GM06990 (cell line): ENCODE measurements around the gene KRI1.

Experiments used
- DNase-seq: peaks from one replicate; pipeline ENCODE4 v3.0.0-alpha.2; 2011; ENCODE audit not compliant: insufficient read length; ENCODE audit errors: extremely low read depth
- H3K27me3 ChIP-seq: replicated peaks from 2 replicates; pipeline ENCODE4 v1.6.0; 2011; ENCODE audit warnings: low read length; ENCODE audit not compliant: control insufficient read depth, insufficient read depth
- H3K36me3 ChIP-seq: 2 replicates; pipeline ENCODE4 v1.5.1; 2011; ENCODE audit warnings: low read length; ENCODE audit not compliant: control insufficient read depth, insufficient read depth
- H3K4me3 ChIP-seq: replicated peaks from 2 replicates; pipeline ENCODE4 v1.5.1; 2011; ENCODE audit warnings: low read depth, mild to moderate bottlenecking, control low read depth, low read length
- CTCF ChIP-seq: IDR thresholded peaks from 2 replicates; pipeline ENCODE4 v1.5.1; 2011; ENCODE audit warnings: low read length, control low read depth, mild to moderate bottlenecking, inconsistent platforms; ENCODE audit not compliant: insufficient read depth, poor library complexity, severe bottlenecking

Gene KRI1

GRCh38 chr19:10565028-10565566 lies 713 bp downstream of the KRI1 start:
- no peaks in the 10 kb centered on the region for H3K27me3 ChIP-seq
- TF ChIP-seq CTCF: peak; percentile 55
- H3K36me3 ChIP-seq: peaks cover 6% of the 10 kb centered on the region
- peak overlapping the region; percentile 95 for H3K4me3 ChIP-seq
- peak; percentile 69 for DNase-seq

- no peak for TF ChIP-seq CTCF
- no peak for DNase-seq
- Histone ChIP-seq H3K27me3 (no peaks in the 10 kb centered on the region), H3K36me3 (peaks cover 18% of the 10 kb centered on the region), H3K4me3 (no peak overlapping the region)
Measured at GRCh38 chr19:10562609-10563008, 3.2 kb downstream of the KRI1 start.

- no peak for TF ChIP-seq CTCF
- Histone ChIP-seq H3K27me3 (no peaks in the 10 kb centered on the region), H3K36me3 (peaks cover 28% of the 10 kb centered on the region), H3K4me3 (no peak overlapping the region)
- DNase-seq: no peak
Measured at GRCh38 chr19:10560154-10560553, 5.7 kb downstream of the KRI1 start.

GRCh38 chr19:10557603-10558197 lies 8.1 kb downstream of the KRI1 start:
- Histone ChIP-seq H3K4me3 (no peak overlapping the region), H3K36me3 (peaks cover 40% of the 10 kb centered on the region), H3K27me3 (no peaks in the 10 kb centered on the region)
- TF ChIP-seq CTCF: no peak
- DNase-seq: no peak

GRCh38 chr19:10555610-10555973 lies 10.2 kb downstream of the KRI1 start:
- H3K4me3 ChIP-seq: no peak overlapping the region
- no peak for TF ChIP-seq CTCF
- H3K27me3 ChIP-seq: no peaks in the 10 kb centered on the region
- no peak for DNase-seq
- H3K36me3 ChIP-seq: peaks cover 46% of the 10 kb centered on the region
